Astrocyte (in vitro differentiated cells and primary cell): ENCODE measurements around the gene TNPO1.

ENCODE experiments used
- CTCF ChIP-seq: IDR thresholded peaks from 2 replicates; pipeline ENCODE4 v1.5.1; 2011; ENCODE audit warnings: low read depth, mild to moderate bottlenecking, inconsistent platforms, low read length, moderate library complexity; ENCODE audit not compliant: insufficient read depth
- EZH2 ChIP-seq: IDR thresholded peaks from 2 replicates; pipeline ENCODE4 v1.6.1; 2012; ENCODE audit warnings: mild to moderate bottlenecking, low read length, inconsistent platforms; ENCODE audit not compliant: insufficient read depth

GRCh38 chr5:72790186-72790585, 26.3 kb upstream of the TNPO1 start:
- TF ChIP-seq CTCF, result no peak
- TF ChIP-seq EZH2, result no peak
